ENCODE results near the gene RALGAPA1.

DNA sequence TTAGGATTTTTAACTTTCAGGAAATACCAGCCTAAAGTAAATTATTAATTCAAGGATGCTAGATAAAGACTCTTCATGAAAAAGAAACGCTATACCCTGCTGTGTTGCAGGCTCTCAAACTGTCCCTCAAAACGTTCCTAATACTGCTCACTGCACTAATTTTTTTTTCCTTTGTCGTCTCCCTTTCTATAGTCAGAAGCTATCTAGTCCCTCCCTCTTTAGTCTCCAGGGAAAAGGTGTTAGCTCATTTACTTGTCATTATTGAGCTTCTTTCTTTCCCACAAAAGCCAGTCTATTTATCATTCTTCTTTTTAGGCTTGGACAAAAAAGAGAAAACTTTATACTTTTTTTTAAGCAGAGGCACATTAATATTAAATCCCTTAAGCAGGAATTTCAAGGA is 305.4 kb downstream of the RALGAPA1 start:
- TF ChIP-seq, protein P1, sequence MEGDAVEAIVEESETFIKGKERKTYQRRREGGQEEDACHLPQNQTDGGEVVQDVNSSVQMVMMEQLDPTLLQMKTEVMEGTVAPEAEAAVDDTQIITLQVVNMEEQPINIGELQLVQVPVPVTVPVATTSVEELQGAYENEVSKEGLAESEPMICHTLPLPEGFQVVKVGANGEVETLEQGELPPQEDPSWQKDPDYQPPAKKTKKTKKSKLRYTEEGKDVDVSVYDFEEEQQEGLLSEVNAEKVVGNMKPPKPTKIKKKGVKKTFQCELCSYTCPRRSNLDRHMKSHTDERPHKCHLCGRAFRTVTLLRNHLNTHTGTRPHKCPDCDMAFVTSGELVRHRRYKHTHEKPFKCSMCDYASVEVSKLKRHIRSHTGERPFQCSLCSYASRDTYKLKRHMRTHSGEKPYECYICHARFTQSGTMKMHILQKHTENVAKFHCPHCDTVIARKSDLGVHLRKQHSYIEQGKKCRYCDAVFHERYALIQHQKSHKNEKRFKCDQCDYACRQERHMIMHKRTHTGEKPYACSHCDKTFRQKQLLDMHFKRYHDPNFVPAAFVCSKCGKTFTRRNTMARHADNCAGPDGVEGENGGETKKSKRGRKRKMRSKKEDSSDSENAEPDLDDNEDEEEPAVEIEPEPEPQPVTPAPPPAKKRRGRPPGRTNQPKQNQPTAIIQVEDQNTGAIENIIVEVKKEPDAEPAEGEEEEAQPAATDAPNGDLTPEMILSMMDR (IDR thresholded peaks at IDR 0.05; ENCODE audit: low read depth, low read length, poor library complexity, severe bottlenecking) = no peak
- TF ChIP-seq EZH2phosphoT487 (IDR thresholded peaks at IDR 0.05; ENCODE audit: borderline replicate concordance, low read length) = no peak

Data from DOHH2 (cell line).